Measurements from ENCODE around the gene UBE2C.
"Not testable (repeated sequence)": the region's sequence is repeated elsewhere in the genome, so short reads cannot be mapped to it uniquely, and the experiment has no call there.

The UBE2C gene

DNA sequence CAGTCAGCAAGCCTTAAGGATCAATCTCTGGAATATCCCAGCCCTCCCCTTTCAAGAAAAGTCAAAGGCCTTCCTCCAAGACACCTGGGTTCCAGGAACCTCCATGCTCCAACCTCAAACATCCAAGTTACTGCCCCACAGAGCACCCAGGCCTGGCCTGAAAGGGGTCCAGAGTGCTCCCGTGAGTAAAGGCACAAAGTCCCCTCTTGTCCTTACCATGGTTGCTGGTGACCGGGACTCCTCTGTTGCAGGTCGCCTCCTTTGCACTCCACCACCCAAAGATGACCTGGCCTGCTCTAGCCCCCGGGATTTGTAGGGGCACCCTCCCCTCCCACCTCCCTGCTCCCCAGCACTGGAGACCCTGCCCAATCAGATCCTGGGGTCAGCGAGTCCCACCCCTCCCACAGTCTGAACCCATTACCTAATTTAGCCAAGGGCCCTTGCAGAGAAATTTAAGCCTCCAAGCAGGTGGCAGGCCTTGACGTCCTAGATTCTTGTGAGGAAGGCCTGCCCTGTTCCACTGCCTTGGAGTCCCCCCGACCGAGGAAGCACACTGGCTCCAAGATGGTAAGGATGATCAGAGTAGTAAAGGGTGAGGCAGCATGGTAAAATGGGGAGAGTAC lies 14.7 kb downstream of the UBE2C start, which contains the start of gene TNNC2:
TNNC2 (minus strand) TSS at position 283 of the 623 bp plus-strand sequence; CDS start at position 219, 64 bp downstream.
- no peak for DNase-seq
- intact Hi-C loops (cut with DNase I), result no loop called here

DNA sequence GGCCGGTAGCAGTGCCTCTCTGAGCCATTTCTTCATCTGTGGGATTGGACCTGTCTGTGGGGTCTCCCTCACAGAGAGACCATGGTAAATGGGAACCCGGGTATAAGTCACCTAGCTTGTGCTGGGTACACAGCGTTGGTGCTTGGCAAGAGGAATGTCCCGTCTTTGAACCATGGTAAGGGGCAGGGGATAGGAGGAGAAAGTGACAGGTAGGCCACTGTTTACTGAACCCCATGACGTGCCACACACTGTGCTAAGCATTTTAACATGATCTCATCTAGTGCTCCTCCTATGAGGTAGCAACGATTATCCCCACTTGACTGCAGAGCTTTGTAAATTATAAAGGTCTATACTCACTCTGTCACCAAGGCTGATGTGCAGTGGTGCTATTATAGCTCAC lies 15.3 kb downstream of the UBE2C start:
- no peak for DNase-seq
- intact Hi-C loops (cut with DNase I), result no loop called here

DNA sequence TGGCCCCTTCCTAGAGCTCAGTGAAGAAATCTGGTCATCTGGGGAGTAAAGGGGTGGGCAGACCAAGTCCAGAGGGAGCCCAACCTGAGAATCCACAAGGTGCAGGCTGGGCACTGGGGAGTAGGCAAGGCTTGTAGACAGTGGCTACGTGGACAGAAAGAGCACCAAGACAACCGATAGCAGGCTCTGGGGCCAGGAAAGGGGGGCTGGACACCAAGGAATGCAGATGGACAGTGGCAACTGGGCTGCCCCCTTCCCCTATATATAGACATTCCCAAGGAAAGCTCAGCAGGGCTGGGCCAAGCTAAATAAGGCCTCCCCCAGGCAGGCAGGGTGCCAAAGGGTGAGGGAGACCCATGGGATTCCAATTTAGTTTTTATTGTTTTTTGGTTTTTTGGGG lies 16.1 kb downstream of the UBE2C start:
- no peak for DNase-seq
- intact Hi-C loops (cut with DNase I), result no loop called here

DNA sequence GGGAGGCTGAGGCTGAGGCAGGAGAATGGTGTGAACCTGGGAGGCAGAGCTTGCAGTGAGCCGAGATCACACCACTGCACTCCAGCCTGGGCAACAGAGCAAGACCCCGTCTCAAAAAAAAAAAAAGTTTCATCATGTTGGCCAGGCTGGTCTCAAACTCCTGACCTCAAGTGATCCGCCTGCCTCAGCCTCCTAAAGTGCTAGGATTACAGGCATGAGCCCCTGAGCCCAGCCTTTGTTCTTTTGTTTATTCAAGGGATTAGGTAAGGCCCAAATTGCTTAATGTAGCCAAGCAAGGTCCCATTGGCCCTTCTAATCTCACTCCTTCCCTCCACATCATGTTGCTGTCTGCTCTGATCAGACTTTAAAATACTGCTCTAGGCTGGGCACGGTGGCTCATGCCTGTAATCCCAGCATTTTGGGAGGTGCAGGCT lies 17.2 kb downstream of the UBE2C start:
- intact Hi-C loops (cut with DNase I); DNase-seq: not testable (repeated sequence)

DNA sequence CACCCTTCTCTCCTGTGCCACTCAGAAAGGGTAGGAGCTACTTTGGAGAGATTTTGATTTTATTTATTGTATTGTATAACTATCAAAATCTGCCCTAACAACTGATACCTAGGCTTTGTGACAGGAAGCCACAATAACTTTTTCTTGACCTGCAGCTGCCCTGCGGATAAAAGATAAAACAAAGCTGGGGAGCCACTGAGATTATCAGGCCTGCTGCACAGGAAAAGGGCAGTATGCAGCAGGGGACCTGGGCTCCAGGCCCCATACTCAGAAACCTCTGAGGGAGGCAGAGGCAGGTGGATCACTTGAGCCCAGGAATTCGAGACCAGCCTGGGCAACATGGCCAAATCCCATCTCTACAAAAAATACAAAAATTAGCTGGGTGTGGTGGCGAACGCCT lies 20.2 kb downstream of the UBE2C start:
- no peak for DNase-seq
- intact Hi-C loops (cut with DNase I), result no loop called here

DNA sequence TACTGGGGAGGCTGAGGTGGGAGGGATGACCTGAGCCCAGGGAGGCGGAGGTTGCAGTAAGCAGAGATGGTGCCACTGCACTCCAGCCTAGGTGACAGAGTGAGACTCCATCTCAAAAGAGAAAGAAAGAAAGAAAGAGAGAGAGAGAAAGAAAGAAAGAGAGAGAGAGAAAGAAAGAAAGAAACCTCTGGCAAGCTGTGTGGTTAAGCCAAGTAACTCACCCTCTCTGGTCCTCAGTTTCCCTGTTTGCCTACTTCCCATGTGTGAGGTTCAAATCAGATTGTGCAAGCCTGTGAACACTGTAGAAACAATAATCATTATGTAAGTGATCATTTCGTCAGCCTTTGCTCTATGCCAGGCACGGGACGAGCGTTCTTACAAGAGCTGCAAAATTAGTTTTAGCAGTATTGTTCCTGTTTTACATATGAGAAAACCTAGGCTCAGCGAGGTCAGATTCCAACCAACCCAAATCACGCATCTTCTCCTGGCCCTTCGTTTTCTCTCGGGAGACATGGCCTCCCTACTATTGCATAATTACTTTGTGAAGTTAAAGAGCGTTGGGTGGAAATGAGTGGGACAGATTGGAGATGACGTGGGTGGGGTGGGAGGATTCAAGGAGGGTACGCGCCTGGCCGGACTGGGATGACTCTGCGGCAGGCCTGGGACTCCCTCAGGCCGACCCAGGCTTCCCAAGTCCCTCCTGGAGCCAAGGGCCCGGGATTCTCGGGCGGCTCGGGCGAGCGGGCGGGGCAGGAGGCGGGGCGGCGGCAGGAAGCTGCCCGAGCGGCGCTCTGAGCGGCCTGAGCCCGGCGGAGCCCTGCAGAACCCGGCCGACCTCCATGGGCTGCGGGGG lies 20.8 kb downstream of the UBE2C start, which contains the start of gene SNX21:
SNX21 (plus strand) TSS at position 770 of the 853 bp plus-strand sequence. CDS start 121 bp downstream, outside the sequence.
- peak; percentile 23 to 87 (median 73) for DNase-seq
- intact Hi-C loops (cut with DNase I), result no loop called here

DNA sequence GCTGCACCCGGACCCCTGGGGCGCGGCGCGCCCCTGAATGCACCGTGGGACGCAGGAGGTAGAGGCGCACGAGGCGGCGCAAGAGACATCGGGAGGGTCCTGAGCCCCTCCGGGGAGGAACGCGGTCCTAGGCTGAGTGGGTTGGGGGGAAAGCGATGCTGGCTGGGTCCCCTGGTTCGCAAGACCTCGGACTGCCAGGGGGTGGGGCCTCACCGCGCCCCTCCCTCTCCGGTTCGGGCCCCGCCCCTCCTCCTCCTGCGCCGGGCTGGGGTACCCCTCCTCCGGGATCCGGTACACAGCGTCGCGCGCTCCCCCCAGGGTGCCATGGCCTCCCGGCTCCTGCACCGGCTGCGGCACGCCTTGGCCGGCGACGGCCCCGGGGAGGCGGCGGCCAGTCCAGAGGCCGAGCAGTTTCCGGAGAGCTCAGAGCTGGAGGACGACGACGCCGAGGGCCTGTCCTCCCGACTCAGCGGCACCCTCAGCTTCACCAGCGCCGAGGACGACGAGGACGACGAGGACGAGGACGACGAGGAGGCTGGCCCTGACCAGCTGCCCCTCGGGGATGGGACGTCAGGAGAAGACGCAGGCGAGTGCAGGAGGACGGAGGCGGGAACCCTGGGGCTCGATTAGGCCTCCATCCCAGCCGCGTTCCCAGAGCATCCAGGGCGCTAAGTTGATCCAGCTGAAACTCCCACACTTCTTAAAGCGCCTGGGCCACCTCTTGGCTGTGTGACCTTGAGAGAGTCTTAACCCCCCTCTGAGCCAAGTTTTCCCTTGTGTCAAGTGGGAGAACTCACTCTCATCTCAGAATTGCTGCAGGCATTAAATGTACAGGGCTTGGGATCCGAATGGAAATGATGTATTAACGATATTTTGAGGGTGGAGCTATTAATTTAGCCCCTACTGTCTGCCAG lies 21.7 kb downstream of the UBE2C start:
- DNase-seq, result peak; percentile 57 to 92 (median 82)
- intact Hi-C loops (cut with DNase I), result no loop called here

DNA sequence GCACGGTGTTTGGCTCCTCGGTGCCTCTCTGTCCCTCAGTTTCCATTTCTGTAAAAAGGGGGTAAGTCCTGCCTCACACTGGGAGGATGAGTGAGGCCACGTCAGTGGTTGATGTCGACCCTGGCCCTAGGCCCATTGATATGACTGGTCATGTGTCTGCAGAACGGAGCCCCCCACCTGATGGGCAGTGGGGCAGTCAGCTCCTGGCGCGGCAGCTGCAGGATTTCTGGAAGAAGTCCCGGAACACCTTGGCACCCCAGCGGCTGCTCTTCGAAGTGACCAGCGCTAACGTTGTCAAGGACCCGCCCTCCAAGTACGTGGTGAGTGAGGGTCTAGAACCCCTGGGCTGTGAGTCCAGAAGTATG lies 22.3 kb downstream of the UBE2C start:
- no peak for DNase-seq
- intact Hi-C loops (cut with DNase I), result no loop called here

DNA sequence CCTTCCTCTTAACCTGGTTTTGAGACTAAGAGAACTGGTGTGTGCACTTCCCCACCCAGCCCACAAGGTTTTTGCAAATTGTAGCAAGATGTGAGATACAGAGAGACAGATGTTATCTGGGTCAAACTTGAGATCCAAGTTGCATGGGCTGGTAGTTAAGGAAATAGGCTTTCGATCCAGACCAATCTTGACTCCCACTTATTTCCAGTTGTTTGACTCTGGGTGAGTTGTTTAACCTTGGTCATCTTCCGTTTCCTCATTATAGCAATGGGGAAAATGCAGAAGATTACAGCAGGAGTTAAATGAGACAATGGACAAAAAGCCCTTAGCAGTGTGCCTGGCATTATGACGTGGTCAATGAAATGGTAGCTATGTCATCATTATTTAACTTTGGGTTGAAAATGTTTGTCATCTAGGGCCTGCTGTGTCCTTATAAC lies 22.9 kb downstream of the UBE2C start:
- intact Hi-C loops (cut with DNase I), result no loop called here
- DNase-seq, result no peak

DNA sequence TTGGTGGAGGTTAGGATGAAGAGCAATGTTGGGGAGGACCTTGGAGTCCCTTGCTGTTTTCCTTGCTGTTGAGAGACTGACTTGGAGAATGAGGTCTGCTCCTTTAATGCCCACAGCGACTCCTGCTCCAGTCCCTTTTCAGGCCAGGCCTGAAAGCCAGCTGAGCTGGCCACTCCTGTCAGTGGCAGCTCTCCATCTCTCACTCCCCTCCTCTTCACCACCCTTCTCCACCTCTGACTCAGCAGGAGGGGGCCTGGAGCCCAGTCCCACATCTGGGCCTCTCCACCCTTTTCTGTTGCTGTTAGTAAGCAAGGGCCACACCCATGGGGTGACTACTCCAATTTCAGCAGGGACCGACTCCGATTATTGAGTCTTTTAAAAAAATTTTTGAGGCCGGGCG lies 23.4 kb downstream of the UBE2C start:
- peak in 3 of 42 donors; percentile 19 to 56 (median 33) for DNase-seq
- intact Hi-C loops (cut with DNase I), result no loop called here

DNA sequence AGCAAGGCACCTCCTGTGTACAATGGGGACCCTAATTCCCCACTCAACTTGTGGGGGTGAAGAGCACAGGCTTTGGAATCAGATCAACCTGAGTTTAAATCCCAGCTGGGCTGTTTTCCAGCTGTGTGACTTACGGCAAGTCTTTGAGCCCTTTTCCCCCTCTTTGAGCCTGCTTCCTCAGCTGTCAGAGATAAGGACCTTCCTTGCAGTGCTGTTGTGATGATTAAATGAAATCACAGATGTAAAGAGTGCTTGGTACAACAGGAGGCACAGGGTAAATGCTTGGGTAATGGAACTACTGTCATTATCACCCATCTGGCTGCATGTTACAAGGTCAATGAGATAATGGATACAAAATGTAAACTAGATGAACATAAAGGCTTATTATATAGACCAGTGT lies 24.4 kb downstream of the UBE2C start:
- no peak for DNase-seq
- intact Hi-C loops (cut with DNase I), result no loop called here

DNA sequence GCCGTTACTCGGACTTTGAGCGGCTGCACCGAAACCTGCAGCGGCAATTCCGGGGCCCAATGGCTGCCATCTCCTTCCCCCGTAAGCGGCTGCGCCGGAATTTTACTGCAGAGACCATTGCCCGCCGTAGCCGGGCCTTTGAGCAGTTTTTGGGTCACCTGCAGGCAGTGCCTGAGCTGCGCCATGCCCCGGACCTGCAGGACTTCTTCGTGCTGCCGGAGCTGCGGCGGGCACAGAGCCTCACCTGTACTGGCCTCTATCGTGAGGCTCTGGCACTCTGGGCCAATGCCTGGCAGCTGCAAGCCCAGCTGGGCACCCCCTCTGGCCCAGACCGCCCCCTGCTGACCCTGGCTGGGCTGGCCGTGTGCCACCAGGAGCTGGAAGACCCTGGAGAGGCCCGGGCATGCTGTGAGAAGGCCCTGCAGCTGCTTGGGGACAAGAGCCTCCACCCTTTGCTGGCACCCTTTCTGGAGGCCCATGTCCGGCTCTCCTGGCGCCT lies 28.3 kb downstream of the UBE2C start:
- no peak for DNase-seq
- intact Hi-C loops (cut with DNase I), result no loop called here

DNA sequence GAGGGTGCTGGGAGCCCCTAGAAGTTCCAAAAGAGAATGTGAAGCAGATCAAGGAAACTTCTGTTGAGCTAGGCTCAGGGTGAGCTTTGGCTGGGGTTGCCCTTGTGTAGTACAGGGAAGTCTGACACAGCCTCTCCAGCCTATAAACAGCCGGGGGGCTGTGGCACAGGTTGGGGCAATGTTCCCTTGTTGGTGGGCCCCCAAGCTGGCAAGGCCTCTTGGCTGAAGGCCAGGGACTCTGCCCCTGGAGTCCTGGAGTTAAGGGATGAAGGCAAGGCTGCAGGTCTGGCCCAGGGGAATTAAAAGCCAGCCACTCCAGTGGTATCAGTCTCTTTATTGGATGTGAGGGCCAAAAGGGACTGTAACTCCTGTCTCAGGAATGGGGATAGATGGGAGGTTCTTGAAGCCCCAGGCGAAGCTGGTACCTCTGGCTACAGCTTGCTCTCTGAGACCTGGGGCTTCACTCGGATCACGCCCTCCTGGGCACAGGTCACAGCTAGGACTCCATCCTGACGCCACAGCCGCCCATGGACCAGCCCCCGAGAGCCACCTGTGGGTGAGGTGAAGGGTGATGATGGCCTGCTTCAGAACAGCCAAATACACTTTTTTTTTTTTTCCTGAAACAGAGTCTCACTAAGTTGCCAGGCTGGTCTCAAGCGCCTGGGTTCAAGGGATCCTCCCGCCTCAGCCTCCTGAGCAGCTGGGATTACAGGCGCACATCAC lies 29.1 kb downstream of the UBE2C start:
- intact Hi-C loops (cut with DNase I), result no loop called here
- DNase-seq, result no peak

DNA sequence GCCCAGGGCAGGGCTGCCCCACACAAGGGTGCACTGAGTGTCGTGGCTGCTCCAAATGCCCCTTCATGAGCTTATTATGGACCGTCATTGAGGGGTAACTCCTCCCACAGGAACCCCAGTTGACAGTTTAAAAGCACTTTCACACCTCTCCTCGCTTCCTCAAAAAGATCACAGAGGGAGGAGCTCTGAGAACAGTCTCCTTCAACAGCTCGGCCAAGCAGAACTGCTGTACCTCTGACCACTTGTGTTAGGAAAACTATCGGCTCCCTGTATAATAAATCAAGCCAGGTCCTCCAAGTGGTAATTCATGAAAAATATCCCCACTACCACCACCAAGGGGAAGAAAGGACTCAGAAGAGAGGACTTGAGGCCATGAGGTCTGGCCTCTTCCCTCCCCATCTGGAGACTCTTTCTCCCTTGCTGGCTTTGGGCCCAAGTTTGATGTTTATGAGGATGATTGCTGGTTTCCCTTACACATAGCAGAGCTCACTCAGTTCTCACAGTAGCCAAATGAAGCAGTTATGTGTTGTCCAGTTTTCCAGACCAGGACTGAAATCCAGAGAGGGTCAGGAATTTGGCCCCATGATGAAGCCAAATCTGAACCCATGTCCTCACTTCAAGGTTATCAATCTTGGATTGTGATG lies 29.8 kb downstream of the UBE2C start:
- intact Hi-C loops (cut with DNase I), result no loop called here
- DNase-seq, result no peak

DNA sequence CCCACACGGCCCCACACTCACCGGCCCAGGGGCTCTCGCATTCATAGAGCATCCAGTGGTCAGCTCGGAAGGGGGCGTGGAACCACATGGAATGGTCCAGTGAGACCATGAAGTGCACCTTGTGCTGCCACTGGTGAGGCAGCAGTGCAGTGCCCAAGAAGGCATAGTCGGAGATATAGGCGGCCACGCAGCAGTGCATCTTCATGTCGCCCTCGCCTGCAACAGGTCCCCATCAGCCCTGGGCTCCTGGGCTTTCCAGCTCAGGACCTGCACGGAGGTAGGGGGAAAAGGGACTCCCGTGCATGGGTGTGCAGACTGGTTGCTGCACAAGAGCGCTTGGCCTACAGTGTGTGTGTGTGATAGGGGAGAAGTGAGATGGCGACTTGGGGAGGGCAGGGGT lies 31.1 kb downstream of the UBE2C start:
- no peak for DNase-seq
- intact Hi-C loops (cut with DNase I), result no loop called here

DNA sequence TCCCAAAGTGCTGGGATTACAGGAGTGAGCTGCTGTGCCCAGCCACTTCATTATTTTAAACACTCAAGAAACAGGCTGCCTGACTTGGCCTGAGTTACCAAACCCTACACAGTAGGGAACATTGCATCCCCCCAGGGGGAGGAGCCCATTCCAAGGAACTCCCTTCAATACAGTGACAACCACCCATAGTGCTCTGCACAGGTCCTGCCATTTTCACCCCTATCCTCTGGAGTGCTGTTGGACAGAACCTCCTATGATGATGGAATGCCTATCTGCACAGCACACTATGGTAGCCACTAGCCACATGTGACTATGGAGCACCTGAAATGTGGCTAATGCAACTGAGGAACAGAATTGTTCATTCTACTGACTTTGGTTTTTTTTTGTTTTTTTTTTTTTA lies 33.0 kb downstream of the UBE2C start:
- intact Hi-C loops (cut with DNase I), result no loop called here
- no peak for DNase-seq

DNA sequence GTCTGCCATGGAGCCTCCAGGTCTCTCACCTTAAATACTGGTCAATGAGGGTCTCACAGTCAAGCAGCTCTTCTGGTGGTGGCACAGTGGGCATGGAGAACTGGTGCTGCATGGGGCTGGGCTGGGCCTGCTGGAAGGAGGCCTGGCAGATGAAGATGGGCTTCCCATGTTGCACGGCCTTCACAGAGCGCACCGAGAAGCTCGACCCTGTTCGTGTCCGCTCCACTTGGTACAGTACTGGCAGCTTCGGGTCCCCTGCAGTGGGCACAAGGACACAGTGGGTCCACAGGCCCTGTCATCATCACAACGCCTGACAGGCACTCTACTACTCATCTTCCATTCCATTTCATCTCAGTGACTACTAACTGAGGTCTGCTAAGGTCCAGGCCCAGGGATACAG lies 36.0 kb downstream of the UBE2C start:
- intact Hi-C loops (cut with DNase I), result no loop called here
- no peak for DNase-seq

DNA sequence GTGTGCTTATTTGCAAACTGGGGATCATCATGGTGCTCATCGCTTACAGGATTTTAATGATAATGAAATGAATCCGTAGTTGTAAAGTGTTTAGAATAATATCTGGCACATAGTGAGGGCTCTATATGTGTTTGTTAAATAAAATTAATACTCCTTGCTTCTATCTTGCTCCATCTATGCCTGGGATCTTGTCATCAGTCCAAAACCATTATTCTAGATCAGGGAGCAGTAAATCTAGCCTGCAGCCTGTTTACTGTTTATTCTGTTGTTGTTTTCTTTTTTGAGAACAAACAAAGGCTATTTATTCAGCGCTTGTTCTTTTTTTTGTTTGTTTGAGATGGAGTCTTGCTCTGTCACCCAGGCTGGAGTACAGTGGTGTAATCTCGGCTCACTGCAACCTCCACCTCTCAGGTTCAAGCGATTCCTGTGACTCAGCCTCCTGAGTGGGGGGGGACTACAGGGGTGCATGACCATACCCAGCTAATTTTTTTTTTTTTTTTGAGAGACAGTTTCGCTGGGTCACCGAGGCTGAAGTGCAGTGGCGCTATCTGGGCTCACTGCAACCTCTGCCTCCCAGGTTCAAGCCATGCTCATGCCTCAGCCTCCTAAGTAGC lies 36.6 kb downstream of the UBE2C start:
- intact Hi-C loops (cut with DNase I), result no loop called here

More for the DNA sequence above, 36.6 kb downstream of the UBE2C start:
- no peak for DNase-seq
